Stimulated activated memory B cell treated with anti-CD40 and anti-IgM and Interleukin-4, amounts not matched to agents 10 μg/mL and 1 μg/mL and 100 μg/mL, for 72 hours (primary cell): ENCODE results near the gene MT1X.
A peak's percentile ranks its signal among the peaks of the same experiment; 100 is the strongest.
"Not testable (repeated sequence)": the region's sequence is repeated elsewhere in the genome, so short reads cannot be mapped to it uniquely, and the experiment has no call there.

Experiments used
- ATAC-seq: fragments of 150-1000 bp; cut with Tn5 transposase; 2 replicates; pipeline ENCODE4 v1.10.0; 2021
- H3K27ac Mint-ChIP-seq: one replicate; pipeline ENCODE4 v1.8.0; 2022; ENCODE audit warnings: mild to moderate bottlenecking, mixed read lengths
- H3K27me3 Mint-ChIP-seq: one replicate; pipeline ENCODE4 v1.8.0; 2022; ENCODE audit warnings: mixed read lengths
- H3K36me3 Mint-ChIP-seq: one replicate; pipeline ENCODE4 v1.8.0; 2022; ENCODE audit warnings: mixed read lengths
- H3K4me1 Mint-ChIP-seq: one replicate; pipeline ENCODE4 v1.8.0; 2022; ENCODE audit warnings: mixed read lengths
- H3K4me3 Mint-ChIP-seq: one replicate; pipeline ENCODE4 v1.8.0; 2022; ENCODE audit warnings: mild to moderate bottlenecking, moderate library complexity, mixed read lengths
- H3K9me3 Mint-ChIP-seq: one replicate; pipeline ENCODE4 v1.8.0; 2022; ENCODE audit warnings: mixed read lengths

The MT1X gene

DNA sequence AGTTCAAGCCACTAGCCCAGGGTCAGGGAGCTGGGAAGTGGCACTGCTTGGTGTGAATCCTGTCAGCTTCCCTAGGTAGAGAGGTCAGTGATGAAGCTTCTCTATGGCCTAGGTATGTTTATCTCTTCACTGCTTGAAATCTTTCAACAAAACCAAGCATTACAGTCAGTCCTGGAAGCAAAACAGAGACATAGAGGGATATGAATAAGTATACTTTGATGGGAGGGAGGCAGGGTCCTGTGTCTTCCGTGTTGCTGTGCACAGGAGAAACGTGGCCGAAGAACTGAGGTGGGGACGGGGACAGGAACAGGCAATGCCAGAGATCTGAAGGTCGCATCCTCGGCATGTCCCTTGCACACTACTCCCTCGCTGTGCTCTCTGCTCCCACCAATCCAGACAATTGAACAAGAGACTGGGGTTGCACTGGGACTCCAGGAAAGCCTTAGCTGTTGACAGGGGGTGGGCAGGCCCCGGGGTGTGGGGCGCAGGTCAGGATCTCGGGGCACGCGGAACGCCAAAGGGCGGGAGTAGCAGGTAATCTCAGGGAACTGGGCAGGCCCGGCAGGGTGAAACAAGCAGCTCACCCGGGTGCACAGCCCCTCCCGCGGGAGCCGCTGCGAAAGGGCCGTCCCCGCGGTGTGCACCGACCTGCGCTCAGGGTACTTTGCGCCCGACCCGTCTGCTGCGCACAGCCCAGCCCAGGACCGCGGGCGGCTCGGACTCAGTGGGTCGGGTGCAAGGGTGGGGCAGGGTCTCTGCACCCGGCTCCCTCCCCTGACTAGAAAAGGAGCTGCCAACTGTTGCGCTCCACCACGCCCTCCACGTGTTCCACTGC, 13.0 kb upstream of the MT1X start, which contains the start of gene MT1H:
TSS of gene MT1H (plus strand) at position 810 of the 835 bp plus-strand sequence. CDS start 71 bp downstream, outside the sequence.
- Mint-ChIP-seq H3K9me3 (no peaks in the 10 kb centered on the region), H3K36me3 (no peaks in the 10 kb centered on the region), H3K27me3 (peaks cover 93% of the 10 kb centered on the region), H3K4me3 (peak within 1 kb of the TSS; percentile 46), H3K4me1 (peaks cover 24% of the 10 kb centered on the region), H3K27ac (no peak within 1 kb of the TSS)
- ATAC-seq, result peak; percentile 52

DNA sequence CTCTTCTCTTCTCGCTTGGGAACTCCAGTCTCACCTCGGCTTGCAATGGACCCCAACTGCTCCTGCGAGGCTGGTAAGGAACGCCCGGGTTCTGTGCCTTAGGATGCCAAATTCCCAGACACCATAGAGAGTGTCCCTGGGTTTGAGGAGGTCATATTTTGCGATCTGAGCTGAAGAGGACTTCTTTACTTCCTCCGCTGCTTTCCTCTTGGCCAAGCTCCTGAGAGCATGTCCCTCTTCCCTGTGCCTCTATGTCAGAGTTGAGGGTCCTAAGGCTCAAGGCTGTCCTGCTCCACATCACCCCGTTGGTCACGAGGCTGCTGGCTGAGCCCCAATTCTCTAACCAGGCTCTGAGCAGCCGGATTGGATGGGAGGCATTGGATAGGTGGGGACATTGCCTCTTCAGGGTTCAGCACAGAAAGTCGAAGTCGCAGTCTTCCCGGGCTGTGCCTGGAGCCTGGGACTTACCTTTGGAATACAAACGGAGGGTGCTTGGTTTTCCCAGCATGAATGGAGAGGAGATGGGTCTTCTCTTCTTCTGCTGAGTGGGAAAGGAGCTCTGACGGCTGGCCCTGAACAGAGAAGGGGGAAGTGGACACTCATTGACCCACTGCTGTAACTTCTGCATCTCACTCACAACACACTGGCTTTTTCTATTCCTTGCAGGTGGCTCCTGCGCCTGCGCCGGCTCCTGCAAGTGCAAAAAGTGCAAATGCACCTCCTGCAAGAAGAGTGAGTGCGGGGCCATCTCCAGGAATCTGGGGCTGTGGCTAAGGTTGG, 12.2 kb upstream of the MT1X start:
- peaks cover 93% of the 10 kb centered on the region for H3K27me3 Mint-ChIP-seq
- H3K4me1 Mint-ChIP-seq, result peaks cover 24% of the 10 kb centered on the region
- ATAC-seq, result no peak
- H3K36me3 Mint-ChIP-seq, result no peaks in the 10 kb centered on the region
- H3K27ac Mint-ChIP-seq, result no peak overlapping the region
- H3K4me3 Mint-ChIP-seq, result peak overlapping the region; percentile 46
- H3K9me3 Mint-ChIP-seq, result no peaks in the 10 kb centered on the region

DNA sequence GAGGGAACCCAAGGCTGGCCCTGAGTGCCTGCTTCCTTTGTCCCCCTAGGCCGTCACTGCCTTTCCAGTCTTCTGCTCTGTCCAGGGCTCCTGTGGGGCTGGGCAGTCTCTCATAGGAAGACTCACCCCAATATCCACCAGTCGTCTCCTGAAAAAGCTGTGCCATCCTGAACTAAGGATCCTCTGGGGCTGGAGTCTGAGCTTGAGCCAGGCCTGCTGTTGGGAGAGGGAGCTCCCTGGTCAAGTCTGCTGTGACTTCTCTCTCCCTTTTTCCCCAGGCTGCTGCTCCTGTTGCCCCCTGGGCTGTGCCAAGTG, 11.7 kb upstream of the MT1X start:
- no peak for ATAC-seq
- Mint-ChIP-seq H3K27me3 (peaks cover 93% of the 10 kb centered on the region), H3K36me3 (no peaks in the 10 kb centered on the region), H3K27ac (no peak overlapping the region), H3K9me3 (no peaks in the 10 kb centered on the region), H3K4me1 (peaks cover 29% of the 10 kb centered on the region), H3K4me3 (no peak overlapping the region)

DNA sequence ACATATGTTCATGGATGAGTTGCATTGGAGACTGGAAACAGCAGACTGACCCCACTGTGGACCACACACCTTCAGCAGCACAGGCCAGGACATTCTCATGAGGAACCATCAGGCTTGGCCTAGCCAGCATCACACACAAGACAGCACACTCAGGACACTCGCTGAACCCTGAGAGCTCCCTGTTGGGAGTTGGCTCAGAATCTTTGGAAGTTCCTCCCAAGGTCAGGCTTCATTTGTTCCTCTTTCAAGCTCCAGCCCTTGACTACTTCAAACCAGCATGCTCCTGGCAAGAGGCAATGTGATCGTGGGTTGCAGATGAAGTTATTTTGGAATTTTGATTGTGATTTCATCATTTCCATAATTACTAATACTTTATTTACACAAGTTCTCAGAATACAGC, 10.6 kb upstream of the MT1X start:
- not testable (repeated sequence) for H3K9me3 Mint-ChIP-seq, H3K27ac Mint-ChIP-seq, ATAC-seq, H3K36me3 Mint-ChIP-seq, H3K4me3 Mint-ChIP-seq
- H3K4me1 Mint-ChIP-seq, result peaks cover 40% of the 10 kb centered on the region
- peaks cover 93% of the 10 kb centered on the region for H3K27me3 Mint-ChIP-seq

DNA sequence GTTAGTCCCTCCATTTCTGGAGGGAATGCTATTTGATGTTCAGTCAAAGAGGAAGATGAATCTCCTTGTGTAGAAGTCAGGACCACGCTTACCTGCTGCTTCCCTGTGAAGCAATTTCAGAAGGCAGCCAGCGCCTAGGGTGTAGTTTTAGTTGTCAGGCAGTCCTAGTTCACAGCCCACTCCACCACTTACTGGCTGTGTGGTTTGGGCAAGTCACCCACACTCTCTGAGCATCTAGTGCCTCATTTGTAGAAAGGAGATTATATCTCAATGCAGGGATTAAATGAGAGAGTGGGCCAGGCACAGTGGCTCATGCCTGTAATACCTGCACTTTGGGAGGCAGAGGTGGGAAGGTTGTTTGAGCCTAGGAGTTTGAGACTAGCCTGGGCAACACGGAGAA, 10.1 kb upstream of the MT1X start:
- H3K27me3 Mint-ChIP-seq, result peaks cover 92% of the 10 kb centered on the region
- H3K27ac Mint-ChIP-seq, ATAC-seq, H3K4me3 Mint-ChIP-seq, H3K9me3 Mint-ChIP-seq, H3K36me3 Mint-ChIP-seq: not testable (repeated sequence)
- H3K4me1 Mint-ChIP-seq, result peaks cover 40% of the 10 kb centered on the region

DNA sequence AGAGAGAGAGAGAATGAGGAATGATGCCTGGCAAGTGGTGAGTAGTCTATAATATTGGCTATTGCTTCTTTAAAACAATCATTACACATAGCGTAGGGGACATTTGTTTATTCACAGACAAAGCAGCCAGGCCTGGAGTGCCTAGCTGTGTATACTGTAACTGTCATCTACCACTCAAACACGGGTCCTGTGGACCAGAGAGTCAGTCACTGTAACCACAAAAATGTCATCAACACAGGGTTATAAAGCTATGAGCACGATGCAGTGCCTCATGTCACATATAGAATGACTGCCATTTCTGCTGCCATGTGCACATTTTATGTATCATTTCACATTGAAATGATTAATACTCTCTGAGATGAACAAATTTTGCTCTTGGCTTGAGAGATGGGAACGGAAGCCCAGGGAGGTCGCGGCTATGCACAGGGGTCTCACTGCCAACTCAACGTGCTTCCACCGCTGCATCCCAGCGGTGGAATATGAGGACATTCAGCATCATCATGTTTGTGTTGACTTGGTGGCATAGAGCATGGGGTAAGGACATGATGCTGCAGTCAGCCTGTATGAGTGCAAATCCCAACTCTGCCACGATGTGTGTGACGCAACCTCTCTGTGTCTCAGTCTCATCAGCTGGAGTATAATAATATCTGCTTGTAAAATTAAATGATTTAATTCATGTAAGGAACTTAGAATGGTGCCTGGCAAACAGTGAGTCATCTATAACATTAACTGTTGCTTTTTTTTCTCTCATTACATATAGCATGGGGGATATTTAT, 9.3 kb upstream of the MT1X start:
- Mint-ChIP-seq H3K4me1 (peaks cover 36% of the 10 kb centered on the region), H3K27ac (no peak overlapping the region), H3K36me3 (no peaks in the 10 kb centered on the region), H3K27me3 (peaks cover 84% of the 10 kb centered on the region), H3K4me3 (no peak overlapping the region), H3K9me3 (no peaks in the 10 kb centered on the region)
- ATAC-seq, result no peak

DNA sequence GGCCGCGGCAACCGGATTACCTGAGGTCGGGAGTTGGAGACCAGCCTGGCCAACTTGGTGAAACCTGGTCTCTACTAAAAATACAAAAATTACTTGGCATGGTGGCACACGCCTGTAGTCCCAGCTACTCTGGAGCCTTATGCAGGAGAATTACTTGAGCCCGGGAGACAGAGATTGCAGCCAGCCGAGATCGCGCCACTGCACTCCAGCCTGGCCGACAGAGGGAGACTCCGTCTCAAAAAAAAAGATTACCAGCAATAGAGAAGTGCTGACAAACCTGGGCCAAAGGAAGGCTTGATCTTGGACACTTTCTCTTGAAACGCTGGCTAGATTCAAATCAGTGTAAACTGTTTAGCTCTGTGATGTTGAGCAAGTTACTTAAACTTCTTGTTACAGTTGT, 8.3 kb upstream of the MT1X start:
- no peak for ATAC-seq
- Mint-ChIP-seq H3K9me3 (no peaks in the 10 kb centered on the region), H3K36me3 (no peaks in the 10 kb centered on the region), H3K27me3 (peaks cover 74% of the 10 kb centered on the region), H3K4me3 (no peak overlapping the region), H3K27ac (no peak overlapping the region), H3K4me1 (peaks cover 26% of the 10 kb centered on the region)

DNA sequence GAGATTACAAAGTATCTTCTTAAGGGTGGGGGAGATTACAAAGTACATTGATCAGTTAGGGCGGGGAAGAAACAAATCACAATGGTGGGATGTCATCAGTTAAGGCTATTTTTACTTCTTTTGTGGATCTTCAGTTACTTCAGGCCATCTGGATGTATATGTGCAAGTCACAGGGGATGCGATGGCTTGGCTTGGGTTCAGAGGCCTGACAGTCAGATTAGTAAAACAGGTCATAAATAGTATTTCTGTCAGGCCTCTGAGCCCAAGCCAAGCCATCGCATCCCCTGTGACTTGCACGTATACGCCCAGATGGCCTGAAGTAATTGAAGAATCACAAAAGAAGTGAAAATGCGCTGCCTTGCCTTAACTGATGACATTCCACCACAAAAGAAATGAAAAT, 7.7 kb upstream of the MT1X start:
- H3K27me3 Mint-ChIP-seq, result peaks cover 68% of the 10 kb centered on the region
- not testable (repeated sequence) for H3K27ac Mint-ChIP-seq, H3K9me3 Mint-ChIP-seq, H3K4me3 Mint-ChIP-seq, H3K36me3 Mint-ChIP-seq, ATAC-seq
- peaks cover 20% of the 10 kb centered on the region for H3K4me1 Mint-ChIP-seq

DNA sequence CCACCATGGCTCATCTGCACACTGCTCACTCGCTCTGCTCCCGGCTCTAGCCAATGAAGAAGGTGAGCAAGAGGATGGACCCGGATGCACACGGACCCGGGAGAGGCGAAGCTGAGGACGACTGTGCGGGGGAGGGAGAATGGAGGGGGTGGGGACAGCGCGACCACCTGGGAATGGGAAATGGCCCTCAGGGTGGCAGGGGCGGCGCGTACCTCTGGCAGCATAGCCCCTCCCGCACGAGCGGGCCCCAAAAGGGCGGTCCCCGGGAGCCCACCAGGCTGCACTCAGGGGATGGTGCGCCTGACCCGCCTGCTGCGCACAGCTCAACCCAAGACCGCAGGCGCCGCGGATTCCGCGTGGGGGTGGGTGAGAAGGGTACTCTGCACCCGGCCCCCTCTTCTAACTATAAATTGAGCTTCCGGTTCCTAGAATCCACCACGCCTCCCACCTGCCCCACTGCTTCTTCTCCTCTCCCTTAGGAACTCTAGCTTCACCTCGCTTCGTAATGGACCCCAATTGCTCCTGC, 6.5 kb upstream of the MT1X start:
- Mint-ChIP-seq H3K4me1 (peaks cover 15% of the 10 kb centered on the region), H3K4me3 (peak overlapping the region; percentile 72), H3K27me3 (peaks cover 56% of the 10 kb centered on the region), H3K9me3 (no peaks in the 10 kb centered on the region), H3K27ac (no peak overlapping the region), H3K36me3 (no peaks in the 10 kb centered on the region)
- ATAC-seq, result no peak

DNA sequence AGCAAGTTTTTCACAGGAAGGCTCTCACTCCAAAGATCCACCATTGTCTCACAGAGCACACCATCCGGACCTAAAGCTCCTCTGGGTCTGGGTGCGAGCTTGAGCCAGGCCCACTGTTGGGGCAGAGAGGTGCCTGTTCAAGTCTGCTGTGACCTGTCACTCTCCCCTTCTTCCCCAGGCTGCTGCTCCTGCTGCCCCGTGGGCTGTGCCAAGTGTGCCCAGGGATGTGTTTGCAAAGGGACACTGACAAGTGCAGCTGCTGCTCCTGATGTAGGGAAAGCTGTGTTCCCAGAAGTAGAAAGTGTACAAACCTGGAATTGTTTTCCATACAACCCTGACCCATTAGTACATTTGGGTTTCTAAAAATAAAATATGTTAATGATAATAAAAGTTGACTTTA, 4.8 kb upstream of the MT1X start:
- H3K9me3 Mint-ChIP-seq, result no peaks in the 10 kb centered on the region
- H3K4me1 Mint-ChIP-seq, result peaks cover 28% of the 10 kb centered on the region
- no peak overlapping the region for H3K4me3 Mint-ChIP-seq
- no peak for ATAC-seq
- peaks cover 43% of the 10 kb centered on the region for H3K27me3 Mint-ChIP-seq
- no peak overlapping the region for H3K27ac Mint-ChIP-seq
- no peaks in the 10 kb centered on the region for H3K36me3 Mint-ChIP-seq

DNA sequence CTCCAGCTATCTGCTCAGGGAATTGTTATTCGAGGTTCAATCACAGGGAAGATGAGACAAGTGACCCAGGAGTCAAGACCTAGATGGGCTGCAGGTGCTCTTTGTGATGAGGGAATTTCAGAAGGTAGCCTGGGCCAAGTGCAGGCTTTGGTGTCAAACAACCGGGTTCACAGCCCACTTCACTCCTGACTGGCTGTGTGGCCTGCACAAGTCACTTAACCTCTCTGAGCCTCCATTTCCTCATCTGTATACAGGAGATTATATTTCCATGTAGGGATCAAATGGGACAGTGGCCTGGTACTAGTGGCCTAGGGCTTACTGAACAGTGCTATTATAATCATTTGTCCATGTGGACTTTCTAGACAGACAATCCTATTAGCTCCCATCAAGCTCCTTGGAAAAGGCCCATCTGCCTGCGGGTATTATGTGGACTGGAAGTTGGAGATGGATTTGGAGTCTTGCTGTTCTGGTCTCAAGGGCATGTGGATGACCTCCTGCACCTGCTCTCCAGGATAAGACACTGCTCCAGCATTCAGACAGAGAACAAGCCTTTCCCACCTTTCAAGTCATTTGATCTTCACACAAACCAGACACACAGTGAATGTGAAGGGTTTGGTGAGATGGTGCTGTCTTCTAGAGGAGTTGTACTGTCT, 3.1 kb upstream of the MT1X start:
- H3K4me3 Mint-ChIP-seq, result no peak overlapping the region
- H3K9me3 Mint-ChIP-seq, result no peaks in the 10 kb centered on the region
- no peak for ATAC-seq
- H3K27me3 Mint-ChIP-seq, result peaks cover 37% of the 10 kb centered on the region
- H3K4me1 Mint-ChIP-seq, result peaks cover 31% of the 10 kb centered on the region
- no peaks in the 10 kb centered on the region for H3K36me3 Mint-ChIP-seq
- no peak overlapping the region for H3K27ac Mint-ChIP-seq

DNA sequence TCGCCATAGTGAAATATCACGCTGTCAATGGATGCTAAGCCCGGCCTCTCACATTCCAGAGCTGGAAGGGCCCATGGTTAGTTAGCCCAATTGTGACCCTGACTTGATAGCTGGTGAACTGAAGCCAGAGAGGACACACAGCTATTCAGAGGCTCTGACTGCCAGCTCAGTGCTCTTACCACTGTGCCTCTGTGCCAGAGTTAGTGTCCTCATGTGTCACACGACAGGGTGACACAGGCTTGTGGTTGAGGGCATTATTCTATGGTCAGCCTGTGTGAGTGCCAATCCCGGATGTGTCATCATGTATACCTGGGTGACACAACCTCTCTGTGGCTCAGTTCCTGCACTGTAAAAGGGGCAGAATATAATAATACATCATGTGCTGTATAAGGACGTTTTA, 2.5 kb upstream of the MT1X start:
- H3K4me3 Mint-ChIP-seq, result no peak overlapping the region
- no peak for ATAC-seq
- no peaks in the 10 kb centered on the region for H3K9me3 Mint-ChIP-seq
- peaks cover 31% of the 10 kb centered on the region for H3K4me1 Mint-ChIP-seq
- H3K27ac Mint-ChIP-seq, result no peak overlapping the region
- no peaks in the 10 kb centered on the region for H3K36me3 Mint-ChIP-seq
- peaks cover 37% of the 10 kb centered on the region for H3K27me3 Mint-ChIP-seq

DNA sequence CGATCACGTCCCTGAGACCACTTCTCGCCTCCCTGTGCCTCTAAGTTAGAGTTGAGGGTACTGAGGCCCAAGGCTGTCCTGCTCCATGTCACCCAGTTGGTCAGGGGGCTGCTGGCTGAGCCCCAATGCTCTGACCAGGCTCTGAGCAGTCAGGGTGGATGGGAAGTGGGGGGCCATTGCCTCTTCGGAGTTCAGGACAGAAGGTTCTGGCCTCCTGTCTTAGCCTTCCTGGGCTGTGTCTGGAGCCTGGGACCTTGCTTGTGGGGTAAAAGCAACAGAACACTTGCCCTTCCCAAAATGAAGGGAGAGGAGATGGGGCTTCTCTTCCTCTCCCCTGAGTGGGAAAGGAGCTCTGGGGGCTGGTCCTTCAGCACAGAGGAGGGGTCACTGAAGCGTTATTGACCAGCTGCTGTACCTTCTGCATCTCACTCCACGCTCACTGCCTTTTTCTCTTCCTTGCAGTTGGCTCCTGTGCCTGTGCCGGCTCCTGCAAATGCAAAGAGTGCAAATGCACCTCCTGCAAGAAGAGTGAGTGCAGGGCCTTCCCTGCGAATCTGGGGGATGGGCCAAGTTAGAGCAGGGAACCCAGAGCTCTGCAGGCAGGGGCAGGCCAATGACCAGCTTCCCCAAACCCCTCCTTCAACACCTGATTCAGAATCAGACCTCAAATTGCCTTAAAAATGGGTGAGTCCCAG, 580 bp downstream of the MT1X start:
- H3K4me1 Mint-ChIP-seq, result peaks cover 16% of the 10 kb centered on the region
- H3K9me3 Mint-ChIP-seq, result peaks cover 3% of the 10 kb centered on the region
- ATAC-seq, result no peak
- H3K4me3 Mint-ChIP-seq, result peak overlapping the region; percentile 95
- H3K27me3 Mint-ChIP-seq, result peaks cover 33% of the 10 kb centered on the region
- H3K36me3 Mint-ChIP-seq, result no peaks in the 10 kb centered on the region
- H3K27ac Mint-ChIP-seq, result peak overlapping the region; percentile 82

DNA sequence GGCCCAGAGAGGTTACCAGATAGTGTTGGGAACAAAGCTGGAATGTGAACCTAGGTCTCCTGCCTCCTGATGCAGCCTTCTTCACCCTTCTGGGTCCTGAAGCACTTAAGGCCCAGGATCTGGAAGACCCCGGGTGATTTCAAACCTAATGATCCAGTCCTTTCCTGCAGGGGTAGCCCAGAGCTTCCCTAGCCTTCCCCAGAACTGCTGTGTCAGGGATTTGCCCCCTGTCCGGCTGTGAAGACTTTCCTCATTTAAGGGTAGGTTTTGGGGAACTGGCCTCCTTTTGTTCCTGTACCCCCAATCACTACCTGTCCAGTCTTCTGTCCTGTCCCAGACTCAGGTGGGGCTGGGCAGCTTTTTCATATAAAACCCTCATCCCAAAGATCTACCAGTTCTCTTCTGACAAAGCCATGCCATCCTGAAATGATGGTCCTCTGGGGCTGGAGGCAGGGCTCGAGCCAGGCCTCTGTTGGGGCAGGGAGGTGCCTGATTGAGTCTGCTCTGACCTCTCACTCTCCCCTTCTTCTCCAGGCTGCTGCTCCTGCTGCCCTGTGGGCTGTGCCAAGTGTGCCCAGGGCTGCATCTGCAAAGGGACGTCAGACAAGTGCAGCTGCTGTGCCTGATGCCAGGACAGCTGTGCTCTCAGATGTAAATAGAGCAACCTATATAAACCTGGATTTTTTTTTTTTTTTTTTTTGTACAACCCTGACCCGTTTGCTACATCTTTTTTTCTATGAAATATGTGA, 1.3 kb downstream of the MT1X start:
- ATAC-seq, result no peak
- Mint-ChIP-seq H3K27me3 (peaks cover 38% of the 10 kb centered on the region), H3K36me3 (no peaks in the 10 kb centered on the region), H3K27ac (no peak overlapping the region), H3K9me3 (peaks cover 3% of the 10 kb centered on the region), H3K4me3 (no peak overlapping the region), H3K4me1 (peaks cover 16% of the 10 kb centered on the region)
